Endodermal cell (in vitro differentiated cells): ENCODE data around the gene TMEM131L. TPM values are rescaled to one million over a fixed set of nuclear protein-coding genes. Genes with fewer than 3 reads are reported as not detected.

Source experiments
- DNase-seq: peaks from one replicate; pipeline ENCODE4 v3.0.0-alpha.2; 2017
- H3K27ac ChIP-seq: 2 replicates; pipeline ENCODE4 v1.5.1; 2013; ENCODE audit warnings: mild to moderate bottlenecking, low read depth, low read length, moderate library complexity
- H3K27me3 ChIP-seq: 2 replicates; pipeline ENCODE4 v1.6.1; 2013; ENCODE audit warnings: mild to moderate bottlenecking, low read length, moderate library complexity; ENCODE audit not compliant: insufficient read depth, control insufficient read depth, poor library complexity, severe bottlenecking
- H3K36me3 ChIP-seq: 2 replicates; pipeline ENCODE4 v1.7.0; 2013; ENCODE audit warnings: mild to moderate bottlenecking, low read length, moderate library complexity; ENCODE audit not compliant: control insufficient read depth, insufficient read depth
- H3K4me1 ChIP-seq: one replicate; pipeline ENCODE4 v1.7.0; 2013; ENCODE audit warnings: low read length; ENCODE audit not compliant: control insufficient read depth, insufficient read depth
- H3K4me3 ChIP-seq: 2 replicates; pipeline ENCODE4 v1.5.1; 2013; ENCODE audit warnings: mild to moderate bottlenecking, low read length, moderate library complexity
- H3K9ac ChIP-seq: 2 replicates; pipeline ENCODE4 v1.6.1; 2013; ENCODE audit warnings: mild to moderate bottlenecking, low read length, moderate library complexity; ENCODE audit not compliant: poor library complexity, severe bottlenecking; ENCODE audit errors: extremely low read depth
- H3K9me3 ChIP-seq: 2 replicates; pipeline ENCODE4 v1.6.1; 2013; ENCODE audit warnings: mild to moderate bottlenecking, low read length, moderate library complexity; ENCODE audit not compliant: control insufficient read depth
- H3K27ac Mint-ChIP-seq: 2 replicates; pipeline ENCODE4 v1.8.0; 2020; ENCODE audit warnings: mixed read lengths
- H3K27me3 Mint-ChIP-seq: 2 replicates; pipeline ENCODE4 v1.8.0; 2021; ENCODE audit warnings: mild to moderate bottlenecking, mixed read lengths; ENCODE audit not compliant: insufficient read depth
- H3K36me3 Mint-ChIP-seq: 2 replicates; pipeline ENCODE4 v1.8.0; 2020; ENCODE audit warnings: low read depth, mixed read lengths
- H3K4me1 Mint-ChIP-seq: 2 replicates; pipeline ENCODE4 v1.8.0; 2020; ENCODE audit warnings: mixed read lengths
- H3K4me3 Mint-ChIP-seq: 2 replicates; pipeline ENCODE4 v1.8.0; 2020; ENCODE audit warnings: mild to moderate bottlenecking, moderate library complexity, mixed read lengths
- H3K9me3 Mint-ChIP-seq: 2 replicates; pipeline ENCODE4 v1.8.0; 2020; ENCODE audit warnings: mild to moderate bottlenecking, mixed read lengths
- CTCF ChIP-seq: fragments of 200-600 bp; sonication (generic); conservative IDR thresholded peaks from 2 replicates; pipeline ENCODE4 v1.5.0; 2021; ENCODE audit warnings: antibody characterized with exemption, mild to moderate bottlenecking
- WGBS, 2 experiments: methylation state at CpG; one replicate each; pipeline versions ENCODE4 v1.1.5 to v1.1.7; 2013; ENCODE audit warnings: missing lambda C conversion rate in 2 of 2, mixed read lengths in 1 of 2; ENCODE audit not compliant: insufficient coverage in 1 of 2, insufficient read length in 1 of 2; 5-methylcytosine and 5-hydroxymethylcytosine counted together
- total RNA-seq, 2 donors: library from RNA; stranded (reverse); fragmentation: NEBNext Ultra II Directional in 1 of 2; extraction: Animal tissue kit (Norgen Biotek cat#: 25700) in 1 of 2; gene quantifications; 2 replicates in 1 of 2; 3 replicates in 1 of 2; pipeline ENCODE4 v1.2.1, GENCODE V29; 2021

TMEM131L gene
- total RNA-seq, 2 donors from 2014 or later, result 6.2 to 10.8 TPM

GRCh38 chr4:153582954-153583702, 117.0 kb downstream of the TMEM131L start:
- no peak for DNase-seq
- Histone ChIP-seq H3K9me3 (no peaks in the 10 kb centered on the region), H3K4me3 (no peak overlapping the region), H3K9ac (no peak overlapping the region), H3K27ac (no peak overlapping the region), H3K36me3 (no peaks in the 10 kb centered on the region), H3K27me3 (no peaks in the 10 kb centered on the region), H3K4me1 (no peaks in the 10 kb centered on the region)
- H3K4me3 Mint-ChIP-seq, result no peak overlapping the region
- no peak overlapping the region for H3K27ac Mint-ChIP-seq
- peaks cover 5% of the 10 kb centered on the region for H3K4me1 Mint-ChIP-seq
- no peaks in the 10 kb centered on the region for H3K36me3 Mint-ChIP-seq
- no peaks in the 10 kb centered on the region for H3K27me3 Mint-ChIP-seq
- H3K9me3 Mint-ChIP-seq, result no peaks in the 10 kb centered on the region
- 90 to 100% methylated on average over 1 to 2 of the region's 2 CpGs for WGBS, 2 experiments
- no peak for TF ChIP-seq CTCF

- TF ChIP-seq CTCF, result no peak
- Mint-ChIP-seq H3K27me3 (no peaks in the 10 kb centered on the region), H3K4me3 (no peak overlapping the region), H3K36me3 (no peaks in the 10 kb centered on the region), H3K4me1 (peaks cover 5% of the 10 kb centered on the region), H3K27ac (no peak overlapping the region), H3K9me3 (no peaks in the 10 kb centered on the region)
- no peak overlapping the region for H3K27ac ChIP-seq
- H3K27me3 ChIP-seq, result no peaks in the 10 kb centered on the region
- no peak overlapping the region for H3K9ac ChIP-seq
- H3K4me1 ChIP-seq, result no peaks in the 10 kb centered on the region
- 96% methylated on average over 7 of the region's 7 CpGs for WGBS, 2 experiments
- DNase-seq, result no peak
- no peaks in the 10 kb centered on the region for H3K36me3 ChIP-seq
- no peaks in the 10 kb centered on the region for H3K9me3 ChIP-seq
- H3K4me3 ChIP-seq, result no peak overlapping the region
These were observed 118.9 kb downstream of the TMEM131L start for GRCh38 chr4:153585026-153585425.

GRCh38 chr4:153589703-153590595, 123.8 kb downstream of the TMEM131L start:
- no peaks in the 10 kb centered on the region for H3K36me3 Mint-ChIP-seq
- Histone ChIP-seq H3K4me3 (no peak overlapping the region), H3K36me3 (peaks cover 4% of the 10 kb centered on the region), H3K9me3 (no peaks in the 10 kb centered on the region), H3K27ac (no peak overlapping the region), H3K9ac (no peak overlapping the region), H3K4me1 (no peaks in the 10 kb centered on the region), H3K27me3 (no peaks in the 10 kb centered on the region)
- no peak for TF ChIP-seq CTCF
- DNase-seq, result no peak
- 89 to 100% methylated on average over 2 to 7 of the region's 7 CpGs for WGBS, 2 experiments
- H3K27me3 Mint-ChIP-seq, result no peaks in the 10 kb centered on the region
- H3K27ac Mint-ChIP-seq, result no peak overlapping the region
- H3K9me3 Mint-ChIP-seq, result no peaks in the 10 kb centered on the region
- no peak overlapping the region for H3K4me3 Mint-ChIP-seq
- H3K4me1 Mint-ChIP-seq, result peaks cover 5% of the 10 kb centered on the region
